Vagina (tissue), 2 donors: ENCODE measurements around the gene TEAD1.

Experiments used
- POLR2AphosphoS5 ChIP-seq, 2 donors: sonication (generic); formaldehyde crosslinking; IDR thresholded peaks; one replicate each; pipeline ENCODE4 v1.9.0; 2017; ENCODE audit warnings: antibody characterized with exemption in 2 of 2, mild to moderate bottlenecking in 2 of 2, low read depth in 1 of 2; ENCODE audit not compliant: insufficient read depth in 1 of 2
- TF ChIP-seq, protein P1 (sequence below), 3 experiments: fragments of 450-650 bp in 2 of 3; fragments of 200-600 bp in 1 of 3; sonication (generic) in 1 of 3; IDR thresholded peaks; one replicate each; pipeline ENCODE4 v1.5.1; 2017 to 2019; ENCODE audit warnings: antibody characterized with exemption in 3 of 3, mild to moderate bottlenecking in 2 of 3, moderate library complexity in 2 of 3

DNA sequence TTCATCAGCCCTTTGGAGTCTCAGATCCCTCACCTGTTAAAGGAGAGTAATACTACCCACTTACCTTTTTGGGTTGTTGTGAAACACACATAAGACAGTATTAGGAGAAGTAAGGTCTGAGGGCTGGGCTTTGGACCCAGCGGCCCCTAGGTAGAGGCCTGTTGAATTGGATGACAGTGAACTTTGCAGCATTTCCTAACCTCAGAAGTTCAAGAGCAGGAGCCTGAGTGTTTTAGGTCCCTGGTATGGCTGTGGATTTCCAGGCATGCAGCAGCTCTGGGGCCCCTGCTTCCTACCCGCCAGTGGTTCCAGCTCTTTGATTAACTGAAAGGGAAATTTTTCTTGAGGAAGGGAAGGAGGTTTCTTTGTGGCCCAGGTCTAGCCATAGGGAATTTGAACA, 58.9 kb downstream of the TEAD1 start:
- TF ChIP-seq, protein P1, sequence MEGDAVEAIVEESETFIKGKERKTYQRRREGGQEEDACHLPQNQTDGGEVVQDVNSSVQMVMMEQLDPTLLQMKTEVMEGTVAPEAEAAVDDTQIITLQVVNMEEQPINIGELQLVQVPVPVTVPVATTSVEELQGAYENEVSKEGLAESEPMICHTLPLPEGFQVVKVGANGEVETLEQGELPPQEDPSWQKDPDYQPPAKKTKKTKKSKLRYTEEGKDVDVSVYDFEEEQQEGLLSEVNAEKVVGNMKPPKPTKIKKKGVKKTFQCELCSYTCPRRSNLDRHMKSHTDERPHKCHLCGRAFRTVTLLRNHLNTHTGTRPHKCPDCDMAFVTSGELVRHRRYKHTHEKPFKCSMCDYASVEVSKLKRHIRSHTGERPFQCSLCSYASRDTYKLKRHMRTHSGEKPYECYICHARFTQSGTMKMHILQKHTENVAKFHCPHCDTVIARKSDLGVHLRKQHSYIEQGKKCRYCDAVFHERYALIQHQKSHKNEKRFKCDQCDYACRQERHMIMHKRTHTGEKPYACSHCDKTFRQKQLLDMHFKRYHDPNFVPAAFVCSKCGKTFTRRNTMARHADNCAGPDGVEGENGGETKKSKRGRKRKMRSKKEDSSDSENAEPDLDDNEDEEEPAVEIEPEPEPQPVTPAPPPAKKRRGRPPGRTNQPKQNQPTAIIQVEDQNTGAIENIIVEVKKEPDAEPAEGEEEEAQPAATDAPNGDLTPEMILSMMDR (IDR thresholded peaks at IDR 0.05), result no peak
- no peak for TF ChIP-seq POLR2AphosphoS5 (IDR thresholded peaks at IDR 0.05; ENCODE audit: insufficient read depth in 1 of 2, low read depth in 1 of 2)
